A673 (cell line): ENCODE measurements around the gene IQGAP2. TPM values are rescaled to one million over a fixed set of nuclear protein-coding genes. Genes with fewer than 3 reads are reported as not detected.

Experiments used
- BruUV-seq: library from RNA; stranded (reverse); fragments of 400-500 nt; replicated peaks from 2 replicates; lab custom pipeline; 2021; lab: Mats Ljungman, UMichigan
- CTCF ChIA-PET: fragments of 300-600 bp; sonication (Branson Sonifier 250); formaldehyde crosslinking; loops from one replicate; lab custom pipeline; 2022; ENCODE audit warnings: antibody characterized with exemption; lab: Charles Lee
- POLR2A ChIA-PET: fragments of 300-600 bp; sonication (Branson Sonifier 250); formaldehyde crosslinking; loops from one replicate; lab custom pipeline; 2022; ENCODE audit warnings: antibody characterized with exemption; ENCODE audit not compliant: low non-redundant PET; lab: Charles Lee
- DNase-seq: peaks from one replicate; pipeline ENCODE4 v3.0.0-alpha.2; 2015; ENCODE audit warnings: low spot score
- H3K27ac ChIP-seq: fragments of 200-600 bp; sonication (generic); 2 replicates; pipeline ENCODE4 v1.5.1; 2016; ENCODE audit warnings: mixed run types, low read depth, mild to moderate bottlenecking, mixed read lengths, antibody characterized with exemption, low read length; ENCODE audit not compliant: poor library complexity, severe bottlenecking
- H3K27me3 ChIP-seq: fragments of 200-600 bp; sonication (generic); replicated peaks from 2 replicates; pipeline ENCODE4 v1.6.1; 2017; ENCODE audit warnings: mixed run types, low read depth, mild to moderate bottlenecking, mixed read lengths, antibody characterized with exemption, low read length; ENCODE audit not compliant: insufficient read depth, poor library complexity
- H3K36me3 ChIP-seq: fragments of 200-600 bp; sonication (generic); 2 replicates; pipeline ENCODE4 v1.6.1; 2016; ENCODE audit warnings: mixed run types, mild to moderate bottlenecking, mixed read lengths, antibody characterized with exemption, low read length; ENCODE audit not compliant: insufficient read depth, poor library complexity, severe bottlenecking
- H3K4me1 ChIP-seq: fragments of 200-600 bp; sonication (generic); 2 replicates; pipeline ENCODE4 v1.6.1; 2017; ENCODE audit warnings: mixed run types, mild to moderate bottlenecking, mixed read lengths, antibody characterized with exemption, low read length; ENCODE audit not compliant: insufficient read depth, poor library complexity, severe bottlenecking
- H3K4me3 ChIP-seq: fragments of 200-600 bp; sonication (generic); 2 replicates; pipeline ENCODE4 v1.5.1; 2016; ENCODE audit warnings: low read depth, mixed run types, mild to moderate bottlenecking, mixed read lengths, low read length; ENCODE audit not compliant: poor library complexity, severe bottlenecking
- H3K9me3 ChIP-seq: fragments of 200-600 bp; sonication (generic); 2 replicates; pipeline ENCODE4 v1.6.1; 2016; ENCODE audit warnings: mixed run types, low read depth, mild to moderate bottlenecking, mixed read lengths, antibody characterized with exemption, low read length; ENCODE audit not compliant: poor library complexity, severe bottlenecking
- EZH2 ChIP-seq: fragments of 200-600 bp; sonication (generic); IDR thresholded peaks from 2 replicates; pipeline ENCODE4 v1.6.1; 2017; ENCODE audit warnings: borderline replicate concordance, low read depth, mild to moderate bottlenecking, mixed read lengths, antibody characterized with exemption, low read length; ENCODE audit not compliant: poor library complexity, severe bottlenecking
- intact Hi-C: fragments of 100-400 bp; cut with micrococcal nuclease; formaldehyde crosslinking; loops from one replicate; pipeline ENCODE4 v1.10.0; 2022; ENCODE audit not compliant: unreplicated experiment
- total RNA-seq: library from RNA; stranded (reverse); gene quantifications from 2 replicates; pipeline ENCODE4 v1.2.3, GENCODE V29; 2021
- TF ChIP-seq, protein P1 (sequence below): fragments of 300-800, 200-600 bp; sonication (generic); conservative IDR thresholded peaks from 2 replicates; pipeline ENCODE4 v1.5.1; 2017; ENCODE audit warnings: low read depth, mild to moderate bottlenecking, antibody characterized with exemption, low read length, moderate library complexity, mixed read lengths

IQGAP2 gene
- total RNA-seq, 1 experiment from 2014 or later, result 26.8 TPM

DNA sequence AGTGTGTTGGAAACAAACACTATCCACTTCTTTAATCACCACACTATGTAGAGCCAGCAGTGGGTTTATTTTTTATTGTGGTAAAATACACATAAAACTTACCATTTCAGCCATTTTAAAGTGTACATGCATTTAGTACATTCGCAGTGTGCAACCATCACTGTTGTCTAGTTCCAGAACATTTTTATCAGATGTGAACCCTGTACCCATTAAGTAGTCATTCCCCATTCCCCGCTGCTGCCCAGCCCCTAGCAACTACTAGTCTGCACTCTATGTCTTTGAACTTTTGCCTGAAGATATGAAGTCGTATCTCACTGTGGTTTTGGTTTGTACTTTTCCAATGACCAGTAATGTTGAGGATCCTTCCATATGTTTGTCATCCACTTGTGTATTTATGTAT lies 282.6 kb downstream of the IQGAP2 start:
- Histone ChIP-seq H3K27me3 (no peaks in the 10 kb centered on the region), H3K36me3 (peaks cover 5% of the 10 kb centered on the region), H3K27ac (peak overlapping the region; percentile 87), H3K4me3 (no peak overlapping the region), H3K9me3 (no peaks in the 10 kb centered on the region), H3K4me1 (peaks cover 76% of the 10 kb centered on the region)
- DNase-seq, result no peak
- BruUV-seq, result no TSS peak
- intact Hi-C loops, result no loop called here
- ChIA-PET CTCF (no interaction called here), POLR2A (no interaction called here)
- no peak for TF ChIP-seq EZH2
- TF ChIP-seq, protein P1, sequence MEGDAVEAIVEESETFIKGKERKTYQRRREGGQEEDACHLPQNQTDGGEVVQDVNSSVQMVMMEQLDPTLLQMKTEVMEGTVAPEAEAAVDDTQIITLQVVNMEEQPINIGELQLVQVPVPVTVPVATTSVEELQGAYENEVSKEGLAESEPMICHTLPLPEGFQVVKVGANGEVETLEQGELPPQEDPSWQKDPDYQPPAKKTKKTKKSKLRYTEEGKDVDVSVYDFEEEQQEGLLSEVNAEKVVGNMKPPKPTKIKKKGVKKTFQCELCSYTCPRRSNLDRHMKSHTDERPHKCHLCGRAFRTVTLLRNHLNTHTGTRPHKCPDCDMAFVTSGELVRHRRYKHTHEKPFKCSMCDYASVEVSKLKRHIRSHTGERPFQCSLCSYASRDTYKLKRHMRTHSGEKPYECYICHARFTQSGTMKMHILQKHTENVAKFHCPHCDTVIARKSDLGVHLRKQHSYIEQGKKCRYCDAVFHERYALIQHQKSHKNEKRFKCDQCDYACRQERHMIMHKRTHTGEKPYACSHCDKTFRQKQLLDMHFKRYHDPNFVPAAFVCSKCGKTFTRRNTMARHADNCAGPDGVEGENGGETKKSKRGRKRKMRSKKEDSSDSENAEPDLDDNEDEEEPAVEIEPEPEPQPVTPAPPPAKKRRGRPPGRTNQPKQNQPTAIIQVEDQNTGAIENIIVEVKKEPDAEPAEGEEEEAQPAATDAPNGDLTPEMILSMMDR, result no peak

DNA sequence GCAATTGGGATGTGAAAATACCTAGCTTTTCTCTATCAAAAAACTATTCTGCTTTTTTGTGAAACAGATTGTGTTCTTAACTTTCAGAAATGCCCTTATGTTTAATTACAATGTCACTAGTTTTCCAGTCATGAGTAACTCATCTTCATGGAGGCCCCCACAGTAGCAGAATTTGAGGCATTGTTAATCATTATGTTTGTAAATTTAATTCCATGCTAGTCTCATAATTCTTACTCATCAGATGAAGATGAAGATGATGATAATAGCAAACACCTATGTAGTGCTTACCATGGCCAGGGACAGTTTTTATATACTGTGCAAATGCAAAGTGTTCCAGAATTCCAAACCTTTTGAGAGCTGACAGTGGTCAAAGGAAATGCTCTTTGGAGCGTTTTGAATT lies 285.1 kb downstream of the IQGAP2 start:
- peaks cover 79% of the 10 kb centered on the region for H3K4me1 ChIP-seq
- intact Hi-C loops, result loop anchor here (2.0 kb wide), 1 partner anchor 27 kb away; no protein-coding TSS in a partner anchor
- ChIA-PET CTCF (no interaction called here), POLR2A (no interaction called here)
- H3K9me3 ChIP-seq, result no peaks in the 10 kb centered on the region
- peaks cover 5% of the 10 kb centered on the region for H3K36me3 ChIP-seq
- no TSS peak for BruUV-seq
- H3K4me3 ChIP-seq, result no peak overlapping the region
- TF ChIP-seq, protein P1, result no peak
- DNase-seq, result no peak
- H3K27ac ChIP-seq, result no peak overlapping the region
- no peaks in the 10 kb centered on the region for H3K27me3 ChIP-seq

DNA sequence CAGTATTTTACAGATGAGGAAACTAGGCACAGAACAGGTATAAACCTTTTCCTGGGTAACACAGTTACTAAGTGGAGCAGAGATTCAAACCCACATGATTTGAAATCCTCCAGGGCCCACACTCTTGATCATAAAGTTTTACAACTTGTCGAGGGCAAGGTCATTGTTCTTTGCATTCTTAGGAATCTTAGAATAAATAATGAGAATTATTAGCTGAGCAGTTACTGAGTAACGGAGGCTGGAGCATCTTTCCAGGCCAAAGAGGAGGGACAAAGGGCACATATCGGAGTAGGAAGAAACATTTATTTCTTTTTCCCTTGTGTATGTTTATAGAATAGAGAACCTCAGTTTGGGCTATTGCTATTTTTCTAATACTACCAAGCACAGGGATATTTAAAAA lies 285.8 kb downstream of the IQGAP2 start:
- Histone ChIP-seq H3K27ac (no peak overlapping the region), H3K4me3 (no peak overlapping the region), H3K36me3 (peaks cover 5% of the 10 kb centered on the region), H3K9me3 (no peaks in the 10 kb centered on the region), H3K4me1 (peaks cover 75% of the 10 kb centered on the region), H3K27me3 (no peaks in the 10 kb centered on the region)
- TF ChIP-seq, protein P1, result no peak
- no peak for TF ChIP-seq EZH2
- ChIA-PET POLR2A (no interaction called here), CTCF (interaction anchor here (0.7 kb wide), 1 partner anchor 87 kb away, joined by 3 read pairs; no protein-coding TSS in a partner anchor)
- intact Hi-C loops, result loop anchor here (2.0 kb wide), 1 partner anchor 26 kb away; no protein-coding TSS in a partner anchor
- no peak for DNase-seq
- BruUV-seq, result TSS peak; percentile 65
